HG02938 (cell line): Measurements from ENCODE around the gene HSP90B1.
A peak's percentile ranks its signal among the peaks of the same experiment; 100 is the strongest.

Experiments used
- ATAC-seq: cut with Tn5 transposase; IDR thresholded peaks from one replicate; pipeline ENCODE4 v1.9.1; 2021; ENCODE audit warnings: mild to moderate bottlenecking, moderate library complexity; ENCODE audit not compliant: unreplicated experiment

HSP90B1 gene

GRCh38 chr12:103930034-103930786 is at the start of gene HSP90B1:
HSP90B1 (plus strand) TSS chr12:103930410; CDS start chr12:103930516, 106 bp downstream.
- ATAC-seq = peak; percentile 55

- no peak for ATAC-seq
Measured at GRCh38 chr12:103881261-103881660, 48.9 kb upstream of the HSP90B1 start.

- no peak for ATAC-seq
Measured at GRCh38 chr12:103882861-103883596, 47.2 kb upstream of the HSP90B1 start.

GRCh38 chr12:103883908-103884307 is 46.3 kb upstream of the HSP90B1 start:
- no peak for ATAC-seq

- ATAC-seq = no peak
Measured at GRCh38 chr12:103884316-103884715, 45.9 kb upstream of the HSP90B1 start.

- no peak for ATAC-seq
Measured at GRCh38 chr12:103886195-103886797, 43.9 kb upstream of the HSP90B1 start.

- no peak for ATAC-seq
Measured at GRCh38 chr12:103887738-103888137, 42.5 kb upstream of the HSP90B1 start.

- ATAC-seq = no peak
Measured at GRCh38 chr12:103897316-103897715, 32.9 kb upstream of the HSP90B1 start.

GRCh38 chr12:103901518-103902173 is 28.6 kb upstream of the HSP90B1 start:
- ATAC-seq = no peak

GRCh38 chr12:103903993-103904392 is 26.2 kb upstream of the HSP90B1 start:
- no peak for ATAC-seq

GRCh38 chr12:103905730-103906349 is 24.4 kb upstream of the HSP90B1 start:
- no peak for ATAC-seq

- ATAC-seq = no peak
Measured at GRCh38 chr12:103908246-103908541, 22.0 kb upstream of the HSP90B1 start.

- ATAC-seq = no peak
Measured at GRCh38 chr12:103908877-103909276, 21.3 kb upstream of the HSP90B1 start.

- no peak for ATAC-seq
Measured at GRCh38 chr12:103909811-103910210, 20.4 kb upstream of the HSP90B1 start.

GRCh38 chr12:103912069-103912468 is 18.1 kb upstream of the HSP90B1 start:
- ATAC-seq = no peak

- no peak for ATAC-seq
Measured at GRCh38 chr12:103913100-103913499, 17.1 kb upstream of the HSP90B1 start.

- no peak for ATAC-seq
Measured at GRCh38 chr12:103915306-103915705, 14.9 kb upstream of the HSP90B1 start.

- ATAC-seq = no peak
Measured at GRCh38 chr12:103917873-103918272, 12.3 kb upstream of the HSP90B1 start.

GRCh38 chr12:103924761-103925641 is 5.2 kb upstream of the HSP90B1 start:
- peak; percentile 41 for ATAC-seq

- ATAC-seq = no peak
Measured at GRCh38 chr12:103928682-103929045, 1.5 kb upstream of the HSP90B1 start.
